HG03521 (cell line): Measurements from ENCODE around the gene CABCOCO1.
"Not testable (repeated sequence)": the region's sequence is repeated elsewhere in the genome, so short reads cannot be mapped to it uniquely, and the experiment has no call there.

Experiments used
- ATAC-seq: cut with Tn5 transposase; IDR thresholded peaks from one replicate; pipeline ENCODE4 v1.9.1; 2021; ENCODE audit warnings: mild to moderate bottlenecking, moderate library complexity; ENCODE audit not compliant: unreplicated experiment

The CABCOCO1 gene

GRCh38 chr10:61642150-61642571 lies 20.6 kb upstream of the CABCOCO1 start:
- no peak for ATAC-seq

- no peak for ATAC-seq
Observed at GRCh38 chr10:61642676-61643075, 20.1 kb upstream of the CABCOCO1 start.

- ATAC-seq, result no peak
Observed at GRCh38 chr10:61643316-61643751, 19.4 kb upstream of the CABCOCO1 start.

- ATAC-seq, result no peak
Observed at GRCh38 chr10:61653699-61654098, 9.0 kb upstream of the CABCOCO1 start.

- ATAC-seq, result no peak
Observed at GRCh38 chr10:61655335-61655851, 7.3 kb upstream of the CABCOCO1 start.

GRCh38 chr10:61663466-61663865 lies 737 bp downstream of the CABCOCO1 start:
- no peak for ATAC-seq

- no peak for ATAC-seq
Observed at GRCh38 chr10:61664985-61665384, 2.3 kb downstream of the CABCOCO1 start.

GRCh38 chr10:61669161-61669725 lies 6.5 kb downstream of the CABCOCO1 start:
- no peak for ATAC-seq

- ATAC-seq, result no peak
Observed at GRCh38 chr10:61669849-61670248, 7.1 kb downstream of the CABCOCO1 start.

GRCh38 chr10:61673360-61673759 lies 10.6 kb downstream of the CABCOCO1 start:
- no peak for ATAC-seq

GRCh38 chr10:61682323-61682722 lies 19.6 kb downstream of the CABCOCO1 start:
- ATAC-seq, result no peak

GRCh38 chr10:61683319-61683718 lies 20.6 kb downstream of the CABCOCO1 start:
- no peak for ATAC-seq

- no peak for ATAC-seq
Observed at GRCh38 chr10:61684894-61685507, 22.3 kb downstream of the CABCOCO1 start.

- ATAC-seq, result no peak
Observed at GRCh38 chr10:61688551-61689308, 26.0 kb downstream of the CABCOCO1 start.

GRCh38 chr10:61691667-61692066 lies 28.9 kb downstream of the CABCOCO1 start:
- not testable (repeated sequence) for ATAC-seq

GRCh38 chr10:61692447-61693010 lies 29.8 kb downstream of the CABCOCO1 start:
- ATAC-seq, result no peak

GRCh38 chr10:61698968-61699655 lies 36.4 kb downstream of the CABCOCO1 start:
- no peak for ATAC-seq

- no peak for ATAC-seq
Observed at GRCh38 chr10:61701055-61701705, 38.5 kb downstream of the CABCOCO1 start.

- ATAC-seq, result no peak
Observed at GRCh38 chr10:61701706-61702105, 39.0 kb downstream of the CABCOCO1 start.

- ATAC-seq, result no peak
Observed at GRCh38 chr10:61702584-61702983, 39.9 kb downstream of the CABCOCO1 start.
